NCI-H1105 treated with DMSO at 0.1 percent for 48 hours (cell line): Measurements from ENCODE around the gene TRIM8.

Source experiments
- DNase-seq: peaks from one replicate; lab custom pipeline; 2025; lab: John Stamatoyannopoulos, UW

The TRIM8 gene

DNA sequence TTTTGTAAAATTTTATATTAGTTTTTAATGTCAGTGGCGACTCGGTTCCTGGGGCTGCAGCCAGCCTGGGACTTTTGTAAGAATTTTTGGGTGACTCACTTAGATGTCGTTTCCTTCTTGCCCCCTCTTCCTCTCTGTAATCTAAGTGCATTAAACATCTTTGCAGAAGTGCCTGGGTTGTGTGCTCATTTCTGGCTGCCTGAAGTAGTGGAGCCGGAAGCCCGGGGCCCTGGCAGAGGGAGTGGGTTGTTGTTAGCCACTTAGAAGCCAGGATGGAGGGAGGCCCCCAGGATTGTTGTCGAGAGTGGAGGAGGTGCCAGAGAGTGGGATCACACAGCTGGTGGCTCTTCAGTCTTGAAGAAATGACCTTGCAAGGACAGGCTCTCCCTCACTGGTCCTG is 11.0 kb upstream of the TRIM8 start:
- no peak for DNase-seq

DNA sequence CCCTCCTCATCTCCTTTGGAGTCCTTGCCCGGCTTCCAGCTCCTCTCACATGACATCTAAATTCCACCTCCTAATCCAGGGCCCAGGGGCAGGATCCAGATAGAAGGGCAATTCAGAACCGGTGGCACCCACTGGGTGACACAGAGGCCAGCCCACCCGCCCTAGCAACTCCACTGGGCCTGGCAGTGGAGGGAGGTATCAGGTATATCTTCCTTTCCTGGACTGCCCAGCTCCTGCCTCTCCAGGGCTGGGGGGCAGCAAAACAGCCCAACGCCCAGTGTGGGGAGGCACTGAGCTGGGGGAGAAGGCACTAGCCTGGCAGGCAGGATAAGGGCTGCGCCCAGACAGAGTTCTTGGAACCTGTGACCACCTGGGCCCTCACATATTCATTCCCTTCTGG is 10.4 kb upstream of the TRIM8 start:
- DNase-seq, result no peak

DNA sequence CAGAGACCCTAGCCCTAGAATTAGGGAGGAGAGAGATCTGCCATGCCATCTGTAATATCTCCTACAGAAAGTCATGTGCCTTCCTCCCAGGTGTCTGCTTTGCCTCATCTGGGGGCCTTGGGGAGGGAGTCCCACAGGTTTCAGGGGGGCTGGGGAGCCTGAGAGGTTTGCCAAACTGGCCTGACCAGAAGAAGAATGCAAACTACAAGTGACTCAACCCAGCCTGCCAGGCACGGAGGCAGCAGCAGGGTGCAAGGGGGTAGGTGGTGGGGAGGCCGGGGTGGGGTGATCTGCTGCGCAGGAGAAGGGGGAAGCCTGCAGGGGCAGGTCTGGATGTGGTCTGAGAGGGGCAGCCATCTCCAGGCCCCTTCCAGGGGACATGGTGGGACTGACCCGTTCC is 9.6 kb upstream of the TRIM8 start:
- DNase-seq, result no peak

DNA sequence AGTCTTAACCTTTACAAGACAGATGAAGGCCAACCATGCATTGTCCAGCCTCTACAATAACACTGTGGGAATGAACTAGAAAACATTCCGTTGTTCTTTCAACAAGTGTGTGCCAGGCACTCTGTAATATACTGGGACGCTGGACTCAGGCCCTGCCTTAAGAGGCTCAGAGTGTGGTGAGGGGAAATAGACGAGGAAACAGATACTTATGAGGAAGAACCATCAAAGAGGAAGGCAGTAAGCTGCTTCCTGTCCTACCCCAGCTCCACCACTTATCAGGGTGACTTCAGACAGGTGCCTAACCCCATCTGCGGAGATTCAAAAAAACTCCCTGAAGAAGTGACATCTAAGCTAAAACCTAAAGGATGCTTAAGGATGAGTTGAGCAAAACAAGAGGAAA is 8.9 kb upstream of the TRIM8 start:
- no peak for DNase-seq

DNA sequence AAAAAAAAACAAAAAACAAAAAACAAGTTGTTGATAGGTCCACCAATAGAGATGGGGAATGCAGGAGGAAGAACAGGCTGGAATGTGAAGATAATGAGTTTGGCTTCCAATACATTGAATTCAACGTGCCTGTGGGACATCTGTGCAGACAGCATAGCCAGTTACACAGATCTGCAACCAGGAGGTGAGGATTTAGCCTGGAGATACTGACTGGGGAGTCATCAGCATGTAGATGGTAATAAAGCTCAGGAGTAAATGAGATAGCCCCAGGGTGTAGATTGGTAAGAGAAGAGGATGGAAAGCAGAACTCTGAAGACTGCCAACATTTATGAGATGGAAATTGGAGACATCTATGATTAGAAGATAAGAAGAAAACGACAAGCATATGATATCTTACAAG is 4.7 kb upstream of the TRIM8 start:
- no peak for DNase-seq

DNA sequence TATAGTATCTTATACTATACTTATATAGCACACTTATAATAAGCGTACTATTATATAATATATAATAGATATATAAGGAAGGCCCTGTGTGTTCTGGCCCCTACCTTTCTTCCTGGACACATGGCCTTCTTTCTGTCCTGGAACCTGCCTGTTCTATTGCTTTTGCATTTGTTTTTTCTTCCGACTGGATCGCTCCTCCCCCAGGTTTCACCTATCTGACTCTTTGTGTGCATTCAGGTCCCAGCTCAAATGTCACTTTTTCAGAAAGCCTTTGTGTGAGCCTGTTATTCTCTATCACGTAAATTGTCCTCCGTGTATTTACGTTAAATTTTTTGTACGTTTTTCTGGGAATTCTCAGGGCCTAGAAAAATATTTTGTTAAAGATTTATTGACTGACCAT is 2.9 kb upstream of the TRIM8 start:
- DNase-seq, result peak; percentile 49

DNA sequence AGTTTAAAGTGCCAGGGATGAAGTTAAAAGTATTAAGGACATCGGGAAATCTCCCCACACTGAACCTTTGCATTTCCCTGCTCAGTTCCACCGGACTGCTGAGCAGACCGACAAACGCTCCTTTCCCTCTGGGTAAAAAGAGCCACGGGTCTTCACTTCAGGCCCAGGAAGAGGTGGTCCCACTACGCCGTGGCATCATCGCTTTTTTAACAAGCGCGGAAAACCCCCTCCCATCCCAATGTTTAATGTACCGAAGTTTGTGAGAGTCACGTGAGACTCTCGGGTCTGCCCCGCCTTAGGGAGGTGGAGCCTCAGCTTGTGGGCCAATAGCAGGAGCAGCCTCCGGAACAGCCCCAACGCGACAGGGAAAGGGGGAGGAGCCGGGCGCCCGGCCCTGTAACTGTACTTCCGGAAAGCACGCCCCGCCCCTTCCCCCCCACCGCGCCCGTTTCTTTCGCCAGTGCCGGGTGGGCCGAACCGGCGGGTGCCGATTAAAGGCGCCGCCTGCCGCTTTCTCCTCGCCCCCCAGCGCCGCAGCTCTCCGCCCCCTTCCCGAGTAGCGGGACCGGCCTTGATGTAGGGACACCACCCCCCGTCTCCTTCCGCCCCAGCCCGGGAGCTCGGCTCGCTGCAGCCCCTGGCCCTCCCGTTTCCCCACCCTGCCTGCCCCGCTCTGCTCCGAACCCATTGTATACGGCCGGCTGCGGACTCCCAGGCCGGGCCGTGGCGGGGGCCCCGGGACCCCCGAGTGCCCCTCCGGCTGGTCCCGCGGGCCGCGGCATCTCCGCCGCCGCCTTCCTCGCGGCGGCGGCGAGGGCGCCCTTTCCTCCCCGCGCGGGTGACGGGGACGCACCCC is 2.2 kb upstream of the TRIM8 start:
- DNase-seq, result peak; percentile 89

DNA sequence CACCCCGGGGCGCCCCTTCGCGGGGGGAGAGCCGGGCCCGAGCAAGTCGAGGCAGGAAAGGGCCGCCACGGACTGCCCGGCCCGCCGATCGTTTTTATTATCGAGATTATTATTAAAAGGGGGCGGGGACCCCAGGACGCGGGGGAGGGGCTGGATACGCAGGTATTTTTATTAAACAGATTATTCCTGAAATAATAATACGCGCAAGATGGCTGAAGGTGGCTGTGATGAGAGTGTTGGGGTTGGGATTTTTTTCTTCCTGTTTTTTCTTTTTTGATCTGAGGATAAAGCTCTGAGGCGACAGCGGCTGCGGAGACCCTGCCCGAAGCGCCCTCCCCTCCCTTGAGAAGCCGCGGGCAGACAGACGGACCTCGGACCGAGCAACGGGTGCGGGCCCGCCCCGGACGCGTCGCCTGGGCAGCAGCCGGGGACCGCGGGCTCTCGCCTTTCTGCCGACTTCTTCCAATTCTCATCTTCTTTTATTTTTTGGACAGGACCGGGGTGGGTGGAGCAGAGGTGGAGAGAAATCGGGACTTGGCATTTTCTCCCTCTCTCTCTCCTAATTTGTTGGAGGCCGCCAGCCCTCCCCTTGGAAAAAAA is 1.4 kb upstream of the TRIM8 start:
- DNase-seq, result peak; percentile 52

DNA sequence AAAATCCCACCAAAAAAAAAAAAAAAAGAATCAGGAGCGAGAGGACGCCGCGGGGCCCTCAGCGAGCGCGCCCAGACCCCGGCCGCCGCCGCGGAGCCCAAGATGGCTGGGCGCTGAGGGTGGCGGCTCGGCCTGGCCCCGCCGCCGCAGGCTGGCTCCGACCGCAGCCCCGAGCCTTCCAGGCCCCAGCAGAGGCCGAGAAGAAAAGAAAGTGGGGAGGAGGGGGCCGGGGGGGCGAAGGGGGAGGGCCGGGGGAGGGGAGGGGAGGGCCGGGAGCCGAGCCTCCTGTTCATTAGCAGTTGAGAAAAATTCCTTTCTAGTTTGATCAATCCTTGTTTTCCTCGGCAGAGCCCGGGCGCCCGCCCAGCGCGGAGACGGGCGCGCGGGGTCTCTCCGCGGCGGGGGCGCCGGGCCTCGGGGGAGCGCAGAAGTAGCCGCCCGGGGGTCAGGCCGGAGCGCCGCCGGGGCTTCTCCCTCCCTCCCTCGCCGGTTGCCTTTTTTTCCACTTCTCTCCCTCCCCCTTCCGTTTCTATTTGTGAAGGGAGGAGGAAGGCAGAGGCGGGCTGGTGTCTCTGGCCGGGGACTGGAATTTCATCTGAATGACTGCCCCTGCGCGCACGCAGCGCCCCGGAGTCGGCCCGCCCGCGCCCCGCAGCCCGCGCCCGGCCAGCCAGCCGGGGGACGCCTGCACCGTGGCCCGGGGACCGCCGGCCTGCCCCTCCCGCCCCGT is 778 bp upstream of the TRIM8 start:
- peak; percentile 47 for DNase-seq

DNA sequence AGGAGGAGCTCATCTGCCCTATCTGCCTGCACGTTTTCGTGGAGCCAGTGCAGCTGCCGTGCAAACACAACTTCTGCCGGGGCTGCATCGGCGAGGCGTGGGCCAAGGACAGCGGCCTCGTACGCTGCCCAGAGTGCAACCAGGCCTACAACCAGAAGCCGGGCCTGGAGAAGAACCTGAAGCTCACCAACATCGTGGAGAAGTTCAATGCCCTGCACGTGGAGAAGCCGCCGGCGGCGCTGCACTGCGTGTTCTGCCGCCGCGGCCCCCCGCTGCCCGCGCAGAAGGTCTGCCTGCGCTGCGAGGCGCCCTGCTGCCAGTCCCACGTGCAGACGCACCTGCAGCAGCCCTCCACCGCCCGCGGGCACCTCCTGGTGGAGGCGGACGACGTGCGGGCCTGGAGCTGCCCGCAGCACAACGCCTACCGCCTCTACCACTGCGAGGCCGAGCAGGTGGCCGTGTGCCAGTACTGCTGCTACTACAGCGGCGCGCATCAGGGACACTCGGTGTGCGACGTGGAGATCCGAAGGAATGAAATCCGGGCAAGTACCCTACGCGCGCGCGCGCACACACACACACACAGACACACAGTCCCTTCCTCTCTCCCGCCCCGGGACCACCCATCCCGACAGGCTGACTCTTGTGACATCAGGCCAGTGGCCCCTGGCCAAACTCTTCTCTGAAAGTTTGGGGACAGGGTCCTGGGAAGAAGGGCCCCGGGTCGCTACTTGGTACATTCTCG is 538 bp downstream of the TRIM8 start:
- peak; percentile 65 for DNase-seq

DNA sequence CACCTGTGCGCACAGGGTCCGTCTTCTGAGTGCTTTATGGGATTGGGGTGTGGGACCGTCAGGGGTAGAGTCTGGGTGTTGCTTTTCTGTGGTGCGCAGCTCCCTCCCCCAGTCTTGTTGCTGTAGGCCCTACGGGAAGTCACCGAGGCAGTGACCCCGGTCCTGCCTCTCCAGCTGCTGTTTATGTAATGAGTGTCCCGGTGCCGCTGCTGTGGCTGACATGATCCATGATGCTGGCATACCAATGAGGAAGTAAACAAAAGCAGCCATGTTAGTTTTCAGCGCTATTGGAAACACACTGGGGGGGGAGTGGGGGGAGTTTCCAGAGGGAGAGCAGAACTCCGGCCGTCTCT is 1.1 kb downstream of the TRIM8 start:
- peak; percentile 12 for DNase-seq

DNA sequence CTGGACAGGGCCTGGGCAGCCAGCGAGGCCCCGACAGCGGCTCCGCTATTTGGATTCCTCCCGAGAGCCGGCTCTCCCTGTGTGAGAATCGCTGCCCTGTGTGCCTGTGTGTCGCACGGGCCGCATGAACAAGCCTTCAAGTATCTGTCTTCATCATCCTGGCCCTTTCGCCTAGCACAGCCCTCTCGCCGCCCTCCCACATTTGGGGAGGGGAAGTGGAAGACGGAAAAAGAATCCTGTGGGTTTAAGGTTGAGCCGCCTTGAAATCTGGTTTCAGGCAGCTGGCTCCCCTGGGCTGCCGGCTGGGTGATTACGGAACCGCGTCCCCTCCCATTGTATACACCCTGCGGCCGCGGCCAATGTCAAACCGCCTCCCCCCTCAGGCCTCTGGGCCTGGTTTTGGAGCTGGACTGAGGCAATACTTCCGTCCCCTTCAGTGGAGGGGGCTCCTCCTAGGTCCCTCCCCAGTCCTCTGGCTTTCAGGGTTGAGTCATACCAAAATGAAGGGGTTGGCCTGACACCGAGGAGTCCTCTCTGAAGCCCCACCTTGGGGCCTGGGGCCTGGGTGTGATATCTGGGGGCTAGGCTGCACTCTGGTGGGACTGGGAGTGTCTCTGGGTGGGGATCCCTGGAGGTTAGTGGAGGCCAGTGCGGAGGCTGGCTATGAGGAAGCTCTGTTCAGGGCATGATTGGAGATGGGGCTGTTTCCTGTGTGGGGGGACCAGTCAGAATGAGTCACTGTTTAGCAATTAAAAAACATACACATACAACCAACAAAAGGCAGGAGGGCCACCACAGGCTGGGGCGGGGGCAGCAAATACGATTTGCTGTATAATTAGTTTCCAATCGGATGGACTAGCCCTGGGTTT is 1.7 kb downstream of the TRIM8 start:
- DNase-seq, result no peak

DNA sequence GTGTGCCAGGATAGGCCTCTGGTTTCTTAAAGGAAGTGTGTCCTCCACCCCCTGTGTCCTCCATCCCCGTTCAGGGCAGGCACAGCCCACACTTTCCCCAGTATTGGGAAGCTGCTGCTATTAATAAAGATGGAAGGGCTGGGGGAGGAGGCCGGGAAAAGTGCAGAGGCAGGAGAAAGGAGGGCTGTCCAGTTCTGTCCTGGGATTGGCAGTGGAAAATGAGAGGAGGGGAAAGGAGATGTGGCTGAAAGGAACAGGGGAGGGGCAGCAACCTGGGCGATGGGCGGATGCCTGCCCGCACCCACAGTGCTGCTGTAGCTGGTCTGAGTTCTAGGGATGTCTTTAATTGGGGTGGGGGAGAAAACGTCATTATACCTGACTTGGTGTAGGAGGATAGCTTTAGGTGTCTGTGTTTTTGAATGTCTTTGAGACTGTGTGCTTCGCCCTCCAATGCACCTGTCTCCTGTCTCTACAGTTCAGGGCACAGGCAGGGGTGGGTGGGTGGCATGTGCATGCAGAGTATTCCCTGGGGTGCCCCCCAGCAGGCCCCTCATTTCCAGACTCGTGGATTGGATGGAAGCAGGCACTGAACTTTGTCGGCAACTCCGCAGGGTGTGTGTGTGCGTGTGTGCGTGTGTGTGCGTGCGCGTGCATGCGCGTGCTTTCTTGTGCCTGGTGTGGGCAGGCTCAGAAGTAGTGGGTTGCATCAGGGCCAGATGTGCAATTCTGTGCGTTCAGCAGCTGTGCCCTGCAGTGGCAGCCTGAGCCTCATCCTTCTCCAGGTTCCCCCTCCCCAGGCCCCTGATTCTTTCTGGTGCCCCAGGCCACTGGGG is 2.5 kb downstream of the TRIM8 start:
- DNase-seq, result no peak

DNA sequence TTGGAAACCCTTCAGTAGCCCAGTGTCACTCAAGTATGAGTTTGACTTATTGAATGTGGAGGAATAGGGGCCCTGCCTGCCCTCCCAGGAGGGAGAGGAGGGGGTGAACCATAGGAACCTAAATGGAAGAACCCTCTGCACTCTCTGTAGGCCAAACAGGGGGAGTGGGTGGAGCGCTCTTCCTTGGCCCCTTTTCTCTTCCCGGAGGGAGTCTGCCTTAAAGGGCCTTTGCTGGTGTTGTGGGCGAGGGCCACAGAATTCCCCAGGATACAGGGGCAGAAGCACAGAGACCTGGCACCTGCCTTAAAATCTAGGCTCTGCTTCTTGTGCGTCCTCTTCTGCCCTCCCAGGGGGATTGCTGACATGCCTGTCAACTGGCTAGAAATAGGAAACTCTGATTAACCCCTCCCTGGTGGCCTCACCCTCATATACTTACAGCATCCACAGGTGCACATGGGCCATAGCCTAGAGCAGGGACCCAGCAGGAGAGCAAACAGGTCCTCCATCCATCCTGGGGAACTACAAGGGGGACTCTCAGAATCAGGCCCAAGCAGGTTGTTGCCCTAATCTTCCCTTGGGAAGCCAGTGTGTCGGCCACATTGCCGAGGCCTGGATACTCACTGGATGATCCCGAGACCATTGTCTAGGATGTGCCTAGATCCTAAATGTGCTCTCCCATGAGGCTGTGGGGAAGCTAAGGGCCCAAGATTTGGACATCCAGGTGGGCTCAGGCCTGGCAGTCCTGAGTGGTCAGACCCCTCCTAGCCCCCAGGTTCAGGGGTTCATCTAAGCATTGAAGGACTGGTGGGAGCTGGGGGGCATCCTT is 3.4 kb downstream of the TRIM8 start:
- DNase-seq, result no peak

DNA sequence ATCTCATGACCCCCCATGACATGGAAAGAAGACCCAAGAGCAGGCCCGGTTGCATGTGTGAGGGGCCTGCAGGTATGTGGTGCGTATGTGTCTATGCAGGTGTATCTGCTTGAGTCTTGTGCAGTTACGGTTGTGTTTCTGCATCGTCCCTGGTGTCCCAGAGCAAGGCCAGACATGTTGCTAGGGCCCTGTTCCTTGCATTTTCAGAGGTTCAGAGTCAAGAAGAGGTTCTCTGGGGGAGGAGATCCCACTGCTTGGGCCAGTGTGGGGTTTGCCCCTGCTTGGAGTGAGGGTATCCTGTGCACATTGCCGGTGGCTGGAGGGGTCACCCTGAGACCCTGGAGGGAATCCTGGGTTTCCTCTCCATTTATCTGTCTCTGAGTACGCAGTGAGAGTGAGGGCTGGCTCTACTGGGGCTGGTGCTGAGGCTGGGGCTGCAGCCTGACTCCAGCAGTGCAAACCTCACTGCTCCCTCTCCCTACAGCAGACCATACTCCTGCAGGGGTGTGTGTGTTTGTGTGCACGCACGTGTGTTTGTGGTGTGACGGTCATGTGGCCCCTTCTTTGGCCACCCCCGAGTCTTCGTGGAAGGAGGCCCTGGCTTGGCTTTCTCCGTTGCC is 4.1 kb downstream of the TRIM8 start:
- no peak for DNase-seq

DNA sequence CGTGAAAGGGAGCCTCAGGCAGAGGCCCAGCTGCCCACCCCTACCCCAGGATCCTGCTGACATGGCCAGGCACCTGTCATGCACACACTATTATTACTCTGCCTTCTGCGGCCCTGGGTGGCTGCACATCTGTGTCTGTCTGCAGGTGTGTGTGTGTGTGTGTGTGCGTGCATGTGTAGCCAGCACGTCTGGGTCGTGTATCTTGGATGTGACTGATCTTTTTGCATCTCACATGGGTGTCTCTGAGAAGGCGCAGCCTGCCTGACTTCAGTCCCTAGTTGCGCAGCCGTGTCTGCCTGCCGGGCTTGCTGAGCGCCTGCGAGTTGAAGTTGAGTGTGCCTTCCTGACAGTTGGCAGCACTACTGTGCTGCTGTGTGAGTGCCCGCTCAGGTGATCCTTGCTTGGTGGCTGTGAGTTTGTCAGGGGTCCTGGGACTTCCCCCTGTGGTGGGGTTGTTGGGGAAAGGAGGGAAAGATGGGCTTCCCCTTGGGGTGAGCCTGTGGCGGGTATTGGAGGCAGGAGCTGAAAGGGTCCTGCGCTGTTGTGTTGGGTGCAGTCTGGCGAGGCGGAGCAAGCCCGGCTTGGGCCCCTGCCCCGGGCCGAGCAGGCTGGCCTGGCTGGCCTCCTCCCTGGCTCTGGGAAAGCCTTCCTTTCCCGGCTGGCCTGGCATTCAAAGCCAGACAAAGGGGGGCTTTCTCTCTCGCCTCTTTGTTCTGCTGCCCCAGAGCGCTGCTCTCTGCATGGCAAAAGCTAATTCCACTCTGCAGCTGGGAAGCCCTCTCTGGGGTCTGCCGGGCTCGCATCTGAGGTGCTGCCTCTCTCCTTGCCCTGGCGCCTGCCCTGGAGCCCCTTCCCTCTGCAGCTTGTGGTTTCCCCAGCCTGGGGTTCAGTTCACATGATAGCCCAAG is 4.9 kb downstream of the TRIM8 start:
- DNase-seq, result no peak

DNA sequence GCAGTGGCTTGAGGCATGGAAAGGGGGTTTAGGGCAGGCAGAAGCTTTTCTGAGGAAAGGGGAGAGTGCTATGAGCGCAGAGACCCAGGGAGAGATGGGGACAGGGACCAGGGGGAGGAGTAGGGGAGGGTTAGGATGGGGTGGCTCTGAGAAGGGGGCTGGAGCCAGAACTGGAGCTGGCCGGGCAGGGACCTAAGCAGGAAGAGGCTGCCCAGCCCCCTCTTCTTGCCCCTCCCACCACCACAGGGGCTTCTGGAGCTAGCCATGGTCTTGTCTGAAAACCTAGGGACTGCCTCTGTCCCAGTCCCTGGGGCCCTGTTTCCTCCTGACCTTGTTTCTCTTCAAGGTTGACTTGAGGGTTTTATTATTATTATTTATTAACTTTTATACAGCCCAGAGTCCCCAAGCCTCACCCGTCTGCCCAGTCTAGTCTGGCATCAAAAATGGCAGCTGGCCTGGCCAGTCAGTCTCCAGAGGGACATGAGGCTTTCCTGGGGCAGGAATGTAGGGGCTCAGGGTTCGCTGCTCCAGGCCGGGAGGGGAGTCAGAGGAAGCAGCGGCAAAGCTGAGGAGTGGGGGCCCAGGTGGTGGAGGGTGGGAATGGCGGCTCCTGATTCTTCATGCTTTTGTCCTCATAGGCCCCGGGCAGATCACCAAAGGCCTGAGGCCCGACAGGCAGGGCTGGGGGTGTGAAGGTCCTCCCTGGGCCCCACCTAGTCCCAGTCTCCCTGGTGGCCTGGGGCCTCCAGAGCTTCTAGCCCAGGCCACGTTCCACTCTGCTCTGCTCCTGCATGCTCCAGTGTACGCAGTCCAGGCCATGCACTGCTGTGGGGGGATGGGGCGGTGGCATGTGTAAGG is 5.7 kb downstream of the TRIM8 start:
- no peak for DNase-seq
